DND-41 (cell line): ENCODE results near the gene CFAP20DC.

Source experiments
- ATAC-seq: fragments of 200-7000 bp; cut with Tn5 transposase; 3 replicates; pipeline ENCODE4 v1.9.1; 2021; ENCODE audit warnings: low read depth; ENCODE audit not compliant: insufficient read depth
- DNase-seq: peaks from one replicate; pipeline ENCODE4 v3.0.0-alpha.2; 2020
- H2AFZ ChIP-seq: 2 replicates; pipeline ENCODE4 v1.6.0; 2012; ENCODE audit warnings: low read depth, low read length
- H3K27ac ChIP-seq: 2 replicates; pipeline ENCODE4 v1.5.1; 2012; ENCODE audit warnings: low read length, inconsistent platforms
- H3K27me3 ChIP-seq: fragments of 200-600 bp; sonication (generic); 2 replicates; pipeline ENCODE4 v1.6.0; 2012; ENCODE audit warnings: low read length, mild to moderate bottlenecking, inconsistent platforms; ENCODE audit not compliant: insufficient read depth, poor library complexity
- H3K36me3 ChIP-seq: 2 replicates; pipeline ENCODE4 v1.5.1; 2012; ENCODE audit warnings: low read length, inconsistent platforms; ENCODE audit not compliant: insufficient read depth
- H3K4me1 ChIP-seq: 2 replicates; pipeline ENCODE4 v1.5.1; 2012; ENCODE audit warnings: mild to moderate bottlenecking, low read length; ENCODE audit not compliant: insufficient read depth
- H3K4me2 ChIP-seq: 2 replicates; pipeline ENCODE4 v1.6.0; 2012; ENCODE audit warnings: mild to moderate bottlenecking, moderate library complexity, low read length, inconsistent platforms; ENCODE audit not compliant: insufficient read depth
- H3K4me3 ChIP-seq, 2 experiments: fragments of 200-600 bp in 1 of 2; shearing (Covaris generic) in 1 of 2; 2 replicates each; pipeline ENCODE4 v1.5.1; 2012 to 2016; ENCODE audit warnings: inconsistent platforms in 2 of 2, low read length in 2 of 2, mild to moderate bottlenecking in 2 of 2, low read depth in 1 of 2, moderate library complexity in 1 of 2
- H3K79me2 ChIP-seq: 2 replicates; pipeline ENCODE4 v1.6.0; 2012; ENCODE audit warnings: low read length, inconsistent platforms; ENCODE audit not compliant: insufficient read depth
- H3K9ac ChIP-seq: 2 replicates; pipeline ENCODE4 v1.6.0; 2012; ENCODE audit warnings: low read depth, mild to moderate bottlenecking, inconsistent platforms, low read length, moderate library complexity
- H3K9me3 ChIP-seq: 2 replicates; pipeline ENCODE4 v1.5.1; 2012; ENCODE audit warnings: low read length, moderate library complexity, mild to moderate bottlenecking, inconsistent platforms; ENCODE audit not compliant: insufficient read depth, severe bottlenecking
- H4K20me1 ChIP-seq: 2 replicates; pipeline ENCODE4 v1.6.0; 2012; ENCODE audit warnings: low read length; ENCODE audit not compliant: insufficient read depth
- EZH2 ChIP-seq: IDR thresholded peaks from 3 replicates; pipeline ENCODE4 v1.6.1; 2012; ENCODE audit warnings: borderline replicate concordance, low read depth, mild to moderate bottlenecking, moderate library complexity, low read length, inconsistent platforms; ENCODE audit not compliant: severe bottlenecking
- TF ChIP-seq, protein P1 (sequence below): IDR thresholded peaks from 2 replicates; pipeline ENCODE4 v1.5.1; 2012; ENCODE audit warnings: borderline replicate concordance, low read length, moderate library complexity, mild to moderate bottlenecking; ENCODE audit not compliant: poor library complexity, severe bottlenecking; ENCODE audit errors: extremely low read depth

CFAP20DC gene

GRCh38 chr3:58792921-58793451 is 256.8 kb downstream of the CFAP20DC start:
- DNase-seq (no peak), ATAC-seq (no peak)
- no peak overlapping the region for H3K4me3 ChIP-seq
- no peak for TF ChIP-seq EZH2
- TF ChIP-seq, protein P1, sequence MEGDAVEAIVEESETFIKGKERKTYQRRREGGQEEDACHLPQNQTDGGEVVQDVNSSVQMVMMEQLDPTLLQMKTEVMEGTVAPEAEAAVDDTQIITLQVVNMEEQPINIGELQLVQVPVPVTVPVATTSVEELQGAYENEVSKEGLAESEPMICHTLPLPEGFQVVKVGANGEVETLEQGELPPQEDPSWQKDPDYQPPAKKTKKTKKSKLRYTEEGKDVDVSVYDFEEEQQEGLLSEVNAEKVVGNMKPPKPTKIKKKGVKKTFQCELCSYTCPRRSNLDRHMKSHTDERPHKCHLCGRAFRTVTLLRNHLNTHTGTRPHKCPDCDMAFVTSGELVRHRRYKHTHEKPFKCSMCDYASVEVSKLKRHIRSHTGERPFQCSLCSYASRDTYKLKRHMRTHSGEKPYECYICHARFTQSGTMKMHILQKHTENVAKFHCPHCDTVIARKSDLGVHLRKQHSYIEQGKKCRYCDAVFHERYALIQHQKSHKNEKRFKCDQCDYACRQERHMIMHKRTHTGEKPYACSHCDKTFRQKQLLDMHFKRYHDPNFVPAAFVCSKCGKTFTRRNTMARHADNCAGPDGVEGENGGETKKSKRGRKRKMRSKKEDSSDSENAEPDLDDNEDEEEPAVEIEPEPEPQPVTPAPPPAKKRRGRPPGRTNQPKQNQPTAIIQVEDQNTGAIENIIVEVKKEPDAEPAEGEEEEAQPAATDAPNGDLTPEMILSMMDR: no peak
- no peaks in the 10 kb centered on the region for H3K36me3 ChIP-seq
- H3K79me2 ChIP-seq: no peaks in the 10 kb centered on the region
- H4K20me1 ChIP-seq: no peaks in the 10 kb centered on the region
- no peaks in the 10 kb centered on the region for H3K9me3 ChIP-seq
- no peak overlapping the region for H3K9ac ChIP-seq
- no peak overlapping the region for H3K4me2 ChIP-seq
- peaks cover 4% of the 10 kb centered on the region for H3K27me3 ChIP-seq
- no peak overlapping the region for H3K27ac ChIP-seq
- H3K4me1 ChIP-seq: no peaks in the 10 kb centered on the region
- H2AFZ ChIP-seq: no peak overlapping the region

DNA sequence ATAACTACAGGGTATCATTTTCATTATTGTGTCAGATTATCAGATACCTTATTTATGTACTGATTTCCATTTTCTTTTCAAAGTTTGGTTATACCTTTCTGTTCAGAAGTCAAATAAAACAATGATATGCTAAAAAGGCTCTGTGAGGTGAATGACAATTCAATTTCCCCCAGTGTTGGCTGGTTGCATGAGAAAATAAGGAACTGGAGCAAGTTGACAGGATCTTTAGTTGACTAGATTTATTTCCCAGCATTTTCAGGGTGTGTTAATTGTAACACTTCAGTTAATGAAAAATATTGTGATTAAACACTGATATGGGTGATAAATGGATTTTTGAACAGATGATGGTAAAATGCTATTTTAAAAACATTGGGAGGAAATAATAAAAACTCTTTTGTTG is 260.4 kb downstream of the CFAP20DC start:
- TF ChIP-seq, protein P1: no peak
- TF ChIP-seq EZH2: no peak

GRCh38 chr3:58784888-58785287 is 264.9 kb downstream of the CFAP20DC start:
- no peaks in the 10 kb centered on the region for H4K20me1 ChIP-seq

More for the DNA sequence above, 260.4 kb downstream of the CFAP20DC start:
- DNase-seq: no peak
- Histone ChIP-seq H3K4me2 (no peak overlapping the region), H3K4me1 (no peaks in the 10 kb centered on the region), H3K36me3 (no peaks in the 10 kb centered on the region), H3K9ac (no peak overlapping the region), H4K20me1 (no peaks in the 10 kb centered on the region), H3K9me3 (no peaks in the 10 kb centered on the region), H3K27me3 (peaks cover 4% of the 10 kb centered on the region), H3K27ac (no peak overlapping the region), H3K4me3 (no peak overlapping the region), H3K79me2 (no peaks in the 10 kb centered on the region), H2AFZ (no peak overlapping the region)
- ATAC-seq: no peak

More at GRCh38 chr3:58784888-58785287, 264.9 kb downstream of the CFAP20DC start:
- no peak for DNase-seq
- H3K79me2 ChIP-seq: no peaks in the 10 kb centered on the region
- TF ChIP-seq, protein P1: no peak
- TF ChIP-seq EZH2: no peak
- no peak overlapping the region for H3K27ac ChIP-seq
- peaks cover 5% of the 10 kb centered on the region for H3K9me3 ChIP-seq
- no peaks in the 10 kb centered on the region for H3K27me3 ChIP-seq
- H3K4me3 ChIP-seq: no peak overlapping the region
- no peak overlapping the region for H3K4me2 ChIP-seq
- H3K9ac ChIP-seq: no peak overlapping the region
- no peaks in the 10 kb centered on the region for H3K4me1 ChIP-seq
- no peak for ATAC-seq
- H2AFZ ChIP-seq: no peak overlapping the region
- no peaks in the 10 kb centered on the region for H3K36me3 ChIP-seq
